Parathyroid adenoma (tissue), 2 donors: Measurements from ENCODE around the gene HMBS.

Source experiments
- H2AFZ ChIP-seq: fragments of 300-600 bp; sonication (generic); one replicate; pipeline ENCODE4 v1.7.0; 2017; ENCODE audit warnings: antibody characterized with exemption, mild to moderate bottlenecking
- H3K27ac ChIP-seq: fragments of 300-600 bp; sonication (generic); one replicate; pipeline ENCODE4 v1.7.0; 2017
- H3K27me3 ChIP-seq: fragments of 300-600 bp; sonication (generic); one replicate; pipeline ENCODE4 v1.7.0; 2017; ENCODE audit warnings: low read length; ENCODE audit not compliant: control insufficient read depth, insufficient read depth
- H3K36me3 ChIP-seq: fragments of 300-600 bp; sonication (generic); one replicate; pipeline ENCODE4 v1.7.0; 2017; ENCODE audit warnings: low read length; ENCODE audit not compliant: control insufficient read depth, insufficient read depth
- H3K4me1 ChIP-seq: fragments of 300-600 bp; sonication (generic); one replicate; pipeline ENCODE4 v1.7.0; 2017; ENCODE audit warnings: control low read depth
- H3K4me2 ChIP-seq: fragments of 300-600 bp; sonication (generic); one replicate; pipeline ENCODE4 v1.7.0; 2017; ENCODE audit warnings: low read length
- H3K4me3 ChIP-seq: fragments of 300-600 bp; sonication (generic); one replicate; pipeline ENCODE4 v1.7.0; 2017; ENCODE audit warnings: low read depth, low read length
- H3K79me2 ChIP-seq: fragments of 300-600 bp; sonication (generic); one replicate; pipeline ENCODE4 v1.7.0; 2017; ENCODE audit warnings: control low read depth
- H3K9ac ChIP-seq: fragments of 300-600 bp; sonication (generic); one replicate; pipeline ENCODE4 v1.7.0; 2017; ENCODE audit warnings: mild to moderate bottlenecking
- H3K9me3 ChIP-seq: fragments of 300-600 bp; sonication (generic); one replicate; pipeline ENCODE4 v1.7.0; 2017; ENCODE audit warnings: low read length; ENCODE audit not compliant: control insufficient read depth
- TF ChIP-seq, protein P1 (sequence below): fragments of 300-600 bp; sonication (generic); IDR thresholded peaks from one replicate; pipeline ENCODE4 v1.7.0; 2017; ENCODE audit warnings: antibody characterized with exemption, mild to moderate bottlenecking
- donor health status: primary hyperparathyroidism.

Gene HMBS

DNA sequence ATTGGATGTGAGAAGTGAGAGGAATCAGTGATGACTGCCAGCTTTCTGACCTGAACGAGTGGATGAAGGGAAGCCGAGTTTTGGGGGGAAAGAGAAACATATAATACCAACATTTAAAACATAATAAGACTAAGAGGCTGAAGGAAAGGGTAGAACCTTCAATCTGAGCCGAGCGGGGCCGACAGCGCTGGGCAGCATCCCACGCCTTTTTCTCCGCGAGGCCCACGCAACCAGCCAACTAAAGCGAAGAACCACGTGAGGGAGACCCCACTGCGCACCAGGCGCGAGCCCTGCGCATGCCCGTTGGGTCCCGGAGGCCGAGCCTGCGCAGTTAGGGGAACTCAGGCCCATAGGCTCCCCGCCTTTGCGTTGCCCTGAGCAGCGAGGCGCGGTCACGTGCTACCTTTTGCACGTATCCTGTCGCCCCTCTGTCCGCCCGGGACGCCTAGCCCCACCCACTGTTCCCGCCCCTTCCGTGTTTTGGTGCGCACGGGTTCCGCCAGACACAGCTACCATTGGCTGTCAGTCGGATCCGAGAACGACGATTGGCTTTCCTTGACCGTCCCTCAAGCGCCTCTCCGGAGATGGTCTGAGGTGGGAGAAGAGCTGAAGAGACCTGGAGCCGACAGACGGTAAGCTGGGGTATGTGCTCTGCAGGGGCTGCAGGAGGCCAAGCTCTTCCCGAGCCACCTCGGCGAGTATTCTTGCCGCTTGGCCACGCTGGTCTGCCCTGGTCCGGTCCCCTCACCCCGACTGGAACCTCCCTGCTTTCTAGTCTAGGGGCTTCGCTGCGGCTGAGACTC is 36.5 kb downstream of the HMBS start, which contains the start of gene HINFP:
HINFP (plus strand) TSS at position 573 of the 803 bp plus-strand sequence. CDS start 5,365 bp downstream, outside the sequence.
- peaks cover 10% of the 10 kb centered on the region for H3K79me2 ChIP-seq
- H3K27ac ChIP-seq, result peak within 1 kb of the TSS; percentile 69
- H3K9me3 ChIP-seq, result no peaks in the 10 kb centered on the region
- H3K9ac ChIP-seq, result no peak within 1 kb of the TSS
- H3K4me2 ChIP-seq, result peak within 1 kb of the TSS; percentile 92
- peak within 1 kb of the TSS; percentile 86 for H2AFZ ChIP-seq
- TF ChIP-seq, protein P1, sequence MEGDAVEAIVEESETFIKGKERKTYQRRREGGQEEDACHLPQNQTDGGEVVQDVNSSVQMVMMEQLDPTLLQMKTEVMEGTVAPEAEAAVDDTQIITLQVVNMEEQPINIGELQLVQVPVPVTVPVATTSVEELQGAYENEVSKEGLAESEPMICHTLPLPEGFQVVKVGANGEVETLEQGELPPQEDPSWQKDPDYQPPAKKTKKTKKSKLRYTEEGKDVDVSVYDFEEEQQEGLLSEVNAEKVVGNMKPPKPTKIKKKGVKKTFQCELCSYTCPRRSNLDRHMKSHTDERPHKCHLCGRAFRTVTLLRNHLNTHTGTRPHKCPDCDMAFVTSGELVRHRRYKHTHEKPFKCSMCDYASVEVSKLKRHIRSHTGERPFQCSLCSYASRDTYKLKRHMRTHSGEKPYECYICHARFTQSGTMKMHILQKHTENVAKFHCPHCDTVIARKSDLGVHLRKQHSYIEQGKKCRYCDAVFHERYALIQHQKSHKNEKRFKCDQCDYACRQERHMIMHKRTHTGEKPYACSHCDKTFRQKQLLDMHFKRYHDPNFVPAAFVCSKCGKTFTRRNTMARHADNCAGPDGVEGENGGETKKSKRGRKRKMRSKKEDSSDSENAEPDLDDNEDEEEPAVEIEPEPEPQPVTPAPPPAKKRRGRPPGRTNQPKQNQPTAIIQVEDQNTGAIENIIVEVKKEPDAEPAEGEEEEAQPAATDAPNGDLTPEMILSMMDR, result no peak
- H3K27me3 ChIP-seq, result no peaks in the 10 kb centered on the region
- peaks cover 5% of the 10 kb centered on the region for H3K4me1 ChIP-seq
- no peaks in the 10 kb centered on the region for H3K36me3 ChIP-seq
- H3K4me3 ChIP-seq, result peak within 1 kb of the TSS; percentile 81

DNA sequence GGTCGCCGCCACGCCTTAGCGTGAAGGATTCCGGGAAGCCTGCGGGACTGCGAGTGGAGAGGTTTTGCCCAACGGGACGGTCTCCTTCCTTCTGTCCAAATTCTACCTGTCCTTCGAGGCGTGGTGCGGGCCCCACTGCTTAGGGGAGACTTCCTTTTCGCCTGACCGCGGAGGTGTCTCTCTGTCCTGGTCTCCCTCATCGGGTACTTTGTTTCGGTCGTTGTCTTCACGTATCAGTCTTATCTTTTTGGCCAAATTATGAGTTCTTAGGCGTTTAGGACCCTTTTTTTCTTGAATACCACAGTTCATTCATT is 37.1 kb downstream of the HMBS start:
- no peaks in the 10 kb centered on the region for H3K9me3 ChIP-seq
- H3K4me2 ChIP-seq, result peak overlapping the region; percentile 65

DNA sequence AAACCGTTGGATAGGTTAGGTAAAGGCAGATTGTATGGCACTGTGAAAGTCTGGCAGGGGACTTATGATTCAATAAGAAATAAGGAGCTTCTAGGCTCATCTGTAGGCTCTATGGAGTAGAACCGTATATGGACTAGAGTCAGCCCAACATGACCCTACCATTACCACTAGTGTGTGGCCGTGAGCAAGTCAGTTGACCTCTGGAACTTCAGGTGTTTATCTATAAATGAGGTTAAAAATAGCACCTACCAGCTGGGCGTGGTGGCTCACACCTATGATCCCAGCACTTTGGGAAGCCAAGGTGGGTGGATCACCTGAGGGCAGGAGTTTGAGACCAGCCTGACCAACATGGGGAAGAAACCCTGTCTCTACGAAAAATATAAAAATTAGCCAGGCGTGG is 41.1 kb downstream of the HMBS start:
- Histone ChIP-seq H3K4me2 (no peak overlapping the region), H2AFZ (no peak overlapping the region), H3K9ac (no peak overlapping the region), H3K79me2 (peaks cover 10% of the 10 kb centered on the region), H3K36me3 (no peaks in the 10 kb centered on the region), H3K4me3 (no peak overlapping the region), H3K27ac (no peak overlapping the region), H3K4me1 (peaks cover under 1% of the 10 kb centered on the region), H3K27me3 (no peaks in the 10 kb centered on the region), H3K9me3 (no peaks in the 10 kb centered on the region)
- TF ChIP-seq, protein P1, result no peak

More for the DNA sequence above, 37.1 kb downstream of the HMBS start:
- Histone ChIP-seq H3K4me1 (peaks cover 5% of the 10 kb centered on the region), H2AFZ (peak overlapping the region; percentile 86), H3K36me3 (no peaks in the 10 kb centered on the region), H3K27ac (peak overlapping the region; percentile 60), H3K79me2 (peaks cover 10% of the 10 kb centered on the region), H3K9ac (no peak overlapping the region), H3K27me3 (no peaks in the 10 kb centered on the region), H3K4me3 (peak overlapping the region; percentile 81)
- TF ChIP-seq, protein P1, result no peak

DNA sequence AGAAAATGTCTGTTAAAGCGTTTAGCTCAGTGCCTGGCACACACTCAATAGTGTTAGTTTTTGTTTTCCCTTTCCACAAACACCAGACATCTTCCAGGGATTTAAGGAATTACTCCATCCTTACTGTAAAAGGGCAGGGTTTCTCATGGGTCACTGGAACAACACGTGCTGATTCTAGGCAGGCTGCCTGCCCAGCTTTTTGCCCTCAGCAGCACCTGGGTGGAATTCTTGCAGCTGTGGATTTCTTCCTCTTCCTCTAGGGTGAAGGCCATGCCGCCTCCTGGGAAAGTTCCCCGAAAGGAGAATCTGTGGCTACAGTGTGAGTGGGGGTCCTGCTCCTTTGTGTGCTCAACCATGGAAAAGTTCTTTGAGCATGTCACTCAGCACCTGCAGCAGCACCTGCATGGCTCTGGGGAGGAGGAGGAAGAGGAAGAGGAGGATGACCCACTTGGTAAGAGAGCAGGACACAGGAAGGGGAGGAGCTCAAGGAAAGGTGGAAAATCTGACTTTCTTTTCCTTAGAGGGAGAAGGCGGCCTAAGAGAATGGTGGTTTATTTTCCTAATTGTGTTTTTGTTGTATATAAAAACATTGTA is 42.1 kb downstream of the HMBS start:
- TF ChIP-seq, protein P1, result no peak
- Histone ChIP-seq H3K9ac (no peak overlapping the region), H2AFZ (no peak overlapping the region), H3K4me2 (no peak overlapping the region), H3K27ac (no peak overlapping the region), H3K4me3 (no peak overlapping the region), H3K36me3 (no peaks in the 10 kb centered on the region), H3K79me2 (peaks cover 9% of the 10 kb centered on the region), H3K9me3 (no peaks in the 10 kb centered on the region), H3K4me1 (no peaks in the 10 kb centered on the region), H3K27me3 (no peaks in the 10 kb centered on the region)
